Endothelial cell of umbilical vein (primary cell): Measurements from ENCODE around the gene HCST. TPM values are rescaled to one million over a fixed set of nuclear protein-coding genes. Genes with fewer than 3 reads are reported as not detected.

Experiments
- BruUV-seq: library from RNA; stranded (reverse); fragments of 400-500 nt; replicated peaks from 2 replicates; lab custom pipeline; 2021; lab: Mats Ljungman, UMichigan
- CTCF ChIA-PET: fragments of 300-600, 350-600 bp; sonication (Branson Sonifier 250); formaldehyde crosslinking; loops from one replicate; lab custom pipeline; 2021; ENCODE audit warnings: antibody characterized with exemption, inconsistent platforms; lab: Charles Lee
- POLR2A ChIA-PET: fragments of 300-600, 350-600 bp; sonication (Branson Sonifier 250); formaldehyde crosslinking; loops from one replicate; lab custom pipeline; 2021; ENCODE audit warnings: antibody characterized with exemption, inconsistent platforms; lab: Charles Lee
- DNase-seq: peaks from one replicate; pipeline ENCODE4 v3.0.0-alpha.2; 2011; ENCODE audit warnings: low read depth, low spot score
- FAIRE-seq: peaks from 2 replicates; lab custom pipeline; 2011; peaks lifted over from hg19 to GRCh38; lab: Jason Lieb, UNC
- H2AFZ ChIP-seq: 2 replicates; pipeline ENCODE4 v1.6.0; 2012; ENCODE audit warnings: low read depth, low read length, control low read depth, inconsistent platforms
- H3K27ac ChIP-seq: 2 replicates; pipeline ENCODE4 v1.5.1; 2011; ENCODE audit warnings: low read depth, mild to moderate bottlenecking, control low read depth, low read length, moderate library complexity; ENCODE audit not compliant: insufficient read depth
- H3K27me3 ChIP-seq, 2 experiments: 2 replicates each; pipeline versions ENCODE4 v1.6.0 to v1.6.1; 2011; ENCODE audit warnings: low read length in 2 of 2, mixed read lengths in 1 of 2; ENCODE audit not compliant: control insufficient read depth in 2 of 2, insufficient read depth in 2 of 2
- H3K36me3 ChIP-seq, 2 experiments: 2 replicates in 1 of 2; 3 replicates in 1 of 2; pipeline ENCODE4 v1.5.1; 2011; ENCODE audit warnings: low read length in 2 of 2, mild to moderate bottlenecking in 1 of 2, moderate library complexity in 1 of 2; ENCODE audit not compliant: control insufficient read depth in 2 of 2, insufficient read depth in 2 of 2; ENCODE audit errors: extremely low read depth in 1 of 2
- H3K4me1 ChIP-seq: 3 replicates; pipeline ENCODE4 v1.5.1; 2011; ENCODE audit warnings: mild to moderate bottlenecking, low read length; ENCODE audit not compliant: control insufficient read depth, insufficient read depth; ENCODE audit errors: extremely low read depth
- H3K4me2 ChIP-seq: 2 replicates; pipeline ENCODE4 v1.6.1; 2011; ENCODE audit warnings: low read length, control low read depth, mixed read lengths; ENCODE audit not compliant: insufficient read depth
- H3K4me3 ChIP-seq, 3 experiments: fragments of 200-600 bp in 1 of 3; sonication (generic), shearing (Covaris generic) in 1 of 3; replicated peaks in 1 of 3; 2 replicates each; pipeline ENCODE4 v1.5.1; 2011 to 2016; ENCODE audit warnings: control low read depth in 3 of 3, low read length in 3 of 3, mild to moderate bottlenecking in 2 of 3, inconsistent platforms in 1 of 3, low read depth in 1 of 3, moderate library complexity in 1 of 3; ENCODE audit not compliant: insufficient read depth in 1 of 3
- H3K79me2 ChIP-seq: 2 replicates; pipeline ENCODE4 v1.6.0; 2012; ENCODE audit warnings: low read length, inconsistent platforms; ENCODE audit not compliant: control insufficient read depth, insufficient read depth
- H3K9ac ChIP-seq: replicated peaks from 2 replicates; pipeline ENCODE3; 2011; ENCODE audit warnings: low read length, control low read depth; ENCODE audit not compliant: insufficient read depth; ENCODE audit errors: extremely low read depth
- H3K9me1 ChIP-seq: replicated peaks from 3 replicates; pipeline ENCODE4 v1.6.0; 2011; ENCODE audit warnings: mild to moderate bottlenecking, low read length; ENCODE audit not compliant: control insufficient read depth, insufficient read depth; ENCODE audit errors: extremely low read depth
- H3K9me3 ChIP-seq: replicated peaks from 2 replicates; pipeline ENCODE4 v1.5.1; 2012; ENCODE audit warnings: low read length, inconsistent platforms; ENCODE audit not compliant: control insufficient read depth, insufficient read depth
- H4K20me1 ChIP-seq: replicated peaks from 2 replicates; pipeline ENCODE3; 2011; ENCODE audit warnings: mild to moderate bottlenecking, low read length; ENCODE audit not compliant: control insufficient read depth, insufficient read depth; ENCODE audit errors: extremely low read depth
- CTCF ChIP-seq, 2 donors: IDR thresholded peaks; 1 replicate in 1 of 2; 2 replicates in 1 of 2; pipeline ENCODE4 v1.5.1; 2011; ENCODE audit warnings: low read length in 2 of 2, mild to moderate bottlenecking in 2 of 2, moderate library complexity in 2 of 2, control low read depth in 1 of 2, inconsistent platforms in 1 of 2, low read depth in 1 of 2; ENCODE audit not compliant: insufficient read depth in 1 of 2; ENCODE audit errors: extremely low read depth in 1 of 2
- EZH2 ChIP-seq: IDR thresholded peaks from 2 replicates; pipeline ENCODE4 v1.6.1; 2012; ENCODE audit warnings: borderline replicate concordance, low read depth, mild to moderate bottlenecking, moderate library complexity, low read length, inconsistent platforms; ENCODE audit not compliant: severe bottlenecking
- FOS ChIP-seq: IDR thresholded peaks from 2 replicates; pipeline ENCODE4 v1.6.1; 2011; ENCODE audit warnings: mild to moderate bottlenecking, low read length, moderate library complexity, borderline replicate concordance; ENCODE audit not compliant: insufficient read depth
- GATA2 ChIP-seq: IDR thresholded peaks from 2 replicates; pipeline ENCODE4 v1.7.0; 2011; ENCODE audit warnings: low read depth, mild to moderate bottlenecking, moderate library complexity, mixed read lengths, low read length; ENCODE audit not compliant: insufficient read length, insufficient read depth
- JUN ChIP-seq: IDR thresholded peaks from 2 replicates; pipeline ENCODE4 v1.6.1; 2011; ENCODE audit warnings: borderline replicate concordance, low read depth; ENCODE audit not compliant: insufficient read length, insufficient read depth
- MAX ChIP-seq: IDR thresholded peaks from 2 replicates; pipeline ENCODE4 v1.6.1; 2011; ENCODE audit not compliant: insufficient read depth, insufficient read length
- MYC ChIP-seq: IDR thresholded peaks from one replicate; pipeline ENCODE4 v1.6.1; 2011; ENCODE audit warnings: mild to moderate bottlenecking, low read depth, low read length
- POLR2A ChIP-seq: IDR thresholded peaks from 2 replicates; pipeline ENCODE4 v1.6.1; 2012; ENCODE audit warnings: low read depth, mild to moderate bottlenecking, control low read depth, low read length
- POLR2AphosphoS5 ChIP-seq: IDR thresholded peaks from 2 replicates; pipeline ENCODE4 v1.6.1; 2012; ENCODE audit warnings: low read depth, mild to moderate bottlenecking, control low read depth, low read length, moderate library complexity; ENCODE audit not compliant: insufficient read depth
- dilution Hi-C: fragments of 300-500 bp; cut with MboI; formaldehyde crosslinking; loops from one replicate; pipeline ENCODE4 v1.15.0; 2019; ENCODE audit warnings: low sequenced_read_pairs; ENCODE audit not compliant: extremely low pct_ligation_motif_present
- intact Hi-C: fragments of 100-400 bp; cut with micrococcal nuclease; formaldehyde crosslinking; loops from one replicate; pipeline ENCODE4 v1.10.0; 2022
- polyA plus RNA-seq, 4 experiments: library from polyadenylated mRNA; depleted of rRNA in 3 of 4; stranded (reverse) in 3 of 4; unstranded in 1 of 4; fragments of >200 nt; gene quantifications; 2 replicates each; pipeline versions ENCODE4 v1.2.1 to v1.2.3, GENCODE V29; 2011 to 2012; ENCODE audit warnings: missing spikeins in 1 of 4
- total RNA-seq: library from RNA; stranded (reverse); gene quantifications from 2 replicates; pipeline ENCODE4 v1.2.3, GENCODE V29; 2021

The HCST gene
- total and polyA plus RNA-seq, 2 donors (not counting 3 experiments of a cell fraction or from before 2014, with no cell fraction given): not detected

- Histone ChIP-seq H3K4me1 (no peaks in the 10 kb centered on the region), H3K79me2 (no peaks in the 10 kb centered on the region), H3K36me3 (no peaks in the 10 kb centered on the region), H3K9me3 (no peaks in the 10 kb centered on the region), H3K9me1 (no peaks in the 10 kb centered on the region), H2AFZ (no peak overlapping the region), H3K4me2 (no peak overlapping the region), H4K20me1 (no peaks in the 10 kb centered on the region), H3K27ac (no peak overlapping the region), H3K9ac (no peak overlapping the region), H3K27me3 (peaks cover 29 to 34% of the 10 kb centered on the region in 2 experiments), H3K4me3 (no peak overlapping the region)
- no TSS peak for BruUV-seq
- no peak for TF ChIP-seq MYC
- no peak for TF ChIP-seq GATA2
- no peak for TF ChIP-seq MAX
- no peak for TF ChIP-seq FOS
- TF ChIP-seq POLR2A: no peak
- TF ChIP-seq EZH2: no peak
- no peak for TF ChIP-seq CTCF (IDR thresholded peaks at IDR 0.05; ENCODE audit: extremely low read depth in 1 of 2, insufficient read depth in 1 of 2, low read depth in 1 of 2, low read length in 2 of 2)
- TF ChIP-seq JUN: no peak
- no peak for TF ChIP-seq POLR2AphosphoS5
- CTCF ChIA-PET: no interaction called here
- DNase-seq (no peak), FAIRE-seq (no peak)
- intact Hi-C loops (no loop called here), dilution Hi-C loops (no loop called here)
- POLR2A ChIA-PET: no interaction called here
Observed at GRCh38 chr19:35862528-35862927, 39.8 kb upstream of the HCST start.
